Sigmoid colon (tissue), 7 donors: Measurements from ENCODE around the gene ITM2C. TPM values are rescaled to one million over a fixed set of nuclear protein-coding genes. Genes with fewer than 3 reads are reported as not detected.
A peak's percentile ranks its signal among the peaks of the same experiment; 100 is the strongest.

ENCODE experiments used
- DNase-seq: peaks from one replicate; pipeline ENCODE4 v3.0.0-alpha.2; 2019
- H3K27ac ChIP-seq, 4 donors: fragments of 200-600 bp; sonication (generic); one replicate each; pipeline ENCODE4 v1.5.1; 2016 to 2019; ENCODE audit warnings: mild to moderate bottlenecking in 1 of 4
- H3K27me3 ChIP-seq, 3 donors: fragments of 200-600 bp; sonication (generic); one replicate each; pipeline ENCODE4 v1.5.1; 2019; ENCODE audit warnings: mild to moderate bottlenecking in 1 of 3
- H3K36me3 ChIP-seq, 4 donors: fragments of 200-600 bp; sonication (generic); one replicate each; pipeline ENCODE4 v1.5.1; 2016 to 2019
- H3K4me1 ChIP-seq, 4 donors: fragments of 200-600 bp; sonication (generic); one replicate each; pipeline ENCODE4 v1.5.1; 2017 to 2019
- H3K4me3 ChIP-seq, 4 donors: fragments of 200-600 bp; sonication (generic); one replicate each; pipeline ENCODE4 v1.5.1; 2017 to 2019; ENCODE audit warnings: mild to moderate bottlenecking in 2 of 4, moderate library complexity in 1 of 4
- H3K9me3 ChIP-seq, 4 donors: fragments of 200-600 bp in 3 of 4; sonication (generic) in 3 of 4; one replicate each; pipeline versions ENCODE4 v1.5.1 to v1.6.1; 2013 to 2019
- EP300 ChIP-seq, 4 donors: sonication (generic); formaldehyde crosslinking; IDR thresholded peaks; one replicate each; pipeline ENCODE4 v1.6.1; 2017; ENCODE audit warnings: antibody characterized with exemption in 4 of 4
- POLR2A ChIP-seq, 2 donors: fragments of 450-650 bp; IDR thresholded peaks; one replicate each; pipeline ENCODE4 v1.6.1; 2016; ENCODE audit warnings: antibody characterized with exemption in 2 of 2, mild to moderate bottlenecking in 2 of 2, moderate library complexity in 2 of 2
- POLR2AphosphoS5 ChIP-seq, 4 donors: sonication (generic); formaldehyde crosslinking; IDR thresholded peaks; one replicate each; pipeline ENCODE4 v1.6.1; 2017; ENCODE audit warnings: antibody characterized with exemption in 4 of 4
- WGBS, 2 donors: extraction: QIAGEN DNeasy Blood & Tissue Kit; methylation state at CpG; one replicate each; pipeline ENCODE4 v1.1.7; 2013; 5-methylcytosine and 5-hydroxymethylcytosine counted together
- intact Hi-C: fragments of 100-400 bp; cut with DNase I; formaldehyde crosslinking; loops from one replicate; pipeline ENCODE4 v1.15.1; 2023
- polyA plus RNA-seq, 3 donors: library from polyadenylated mRNA; stranded (reverse); fragments of 200-250 nt; gene quantifications; one replicate each; pipeline ENCODE4 v1.2.3, GENCODE V29; 2013
- total RNA-seq, 4 donors: library from RNA; depleted of rRNA; stranded (reverse); fragments of >200 nt; gene quantifications; one replicate each; pipeline ENCODE4 v1.1.0, GENCODE V29; 2016
- TF ChIP-seq, protein P1 (sequence below), 4 experiments: fragments of 450-650 bp in 3 of 4; fragments of 200-600 bp in 1 of 4; IDR thresholded peaks; one replicate each; pipeline ENCODE4 v1.5.1; 2016 to 2019; ENCODE audit warnings: antibody characterized with exemption in 4 of 4, mild to moderate bottlenecking in 3 of 4, moderate library complexity in 2 of 4
- donor health status: healthy with polysubstance abuse.
- donor health status: Bipolar disorder and iron deficiency.
- donor health status: healthy.

The ITM2C gene
- total and polyA plus RNA-seq, 7 donors = 107 to 1,275 (median 206) TPM

GRCh38 chr2:230922951-230923717, 58.4 kb downstream of the ITM2C start:
- no peaks in the 10 kb centered on the region for H3K27me3 ChIP-seq
- H3K27ac ChIP-seq = no peak overlapping the region
- H3K9me3 ChIP-seq = no peaks in the 10 kb centered on the region
- no peaks in the 10 kb centered on the region for H3K36me3 ChIP-seq
- DNase-seq = peak; percentile 52
- TF ChIP-seq POLR2AphosphoS5 (IDR thresholded peaks at IDR 0.05) = no peak
- TF ChIP-seq, protein P1, sequence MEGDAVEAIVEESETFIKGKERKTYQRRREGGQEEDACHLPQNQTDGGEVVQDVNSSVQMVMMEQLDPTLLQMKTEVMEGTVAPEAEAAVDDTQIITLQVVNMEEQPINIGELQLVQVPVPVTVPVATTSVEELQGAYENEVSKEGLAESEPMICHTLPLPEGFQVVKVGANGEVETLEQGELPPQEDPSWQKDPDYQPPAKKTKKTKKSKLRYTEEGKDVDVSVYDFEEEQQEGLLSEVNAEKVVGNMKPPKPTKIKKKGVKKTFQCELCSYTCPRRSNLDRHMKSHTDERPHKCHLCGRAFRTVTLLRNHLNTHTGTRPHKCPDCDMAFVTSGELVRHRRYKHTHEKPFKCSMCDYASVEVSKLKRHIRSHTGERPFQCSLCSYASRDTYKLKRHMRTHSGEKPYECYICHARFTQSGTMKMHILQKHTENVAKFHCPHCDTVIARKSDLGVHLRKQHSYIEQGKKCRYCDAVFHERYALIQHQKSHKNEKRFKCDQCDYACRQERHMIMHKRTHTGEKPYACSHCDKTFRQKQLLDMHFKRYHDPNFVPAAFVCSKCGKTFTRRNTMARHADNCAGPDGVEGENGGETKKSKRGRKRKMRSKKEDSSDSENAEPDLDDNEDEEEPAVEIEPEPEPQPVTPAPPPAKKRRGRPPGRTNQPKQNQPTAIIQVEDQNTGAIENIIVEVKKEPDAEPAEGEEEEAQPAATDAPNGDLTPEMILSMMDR (IDR thresholded peaks at IDR 0.05) = no peak
- no peak for TF ChIP-seq POLR2A (IDR thresholded peaks at IDR 0.05)
- TF ChIP-seq EP300 (IDR thresholded peaks at IDR 0.05) = no peak
- no peak overlapping the region for H3K4me3 ChIP-seq
- no peaks in the 10 kb centered on the region for H3K4me1 ChIP-seq
- 89 to 90% methylated on average over 16 of the region's 16 CpGs for WGBS, 2 donors
- intact Hi-C loops = no loop called here

DNA sequence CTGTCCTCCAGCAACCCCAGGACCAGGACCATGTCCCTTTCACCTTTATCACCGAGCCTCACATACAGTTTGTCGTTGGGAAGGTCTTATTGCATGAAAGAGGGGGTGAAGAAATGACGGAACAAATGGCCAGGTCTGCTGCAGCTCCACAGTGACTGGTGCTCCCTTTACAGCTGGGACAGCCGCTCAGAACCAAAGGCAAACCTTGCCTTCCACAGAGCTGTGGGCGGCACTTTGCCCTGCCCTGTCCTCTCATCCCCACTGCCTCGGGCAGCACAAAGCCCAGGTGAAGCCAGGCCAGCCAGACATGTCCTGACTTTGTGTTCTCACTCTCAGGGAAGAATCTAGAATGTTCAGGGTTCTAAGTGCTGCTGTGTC, 59.3 kb downstream of the ITM2C start:
- Histone ChIP-seq H3K4me1 (no peaks in the 10 kb centered on the region), H3K36me3 (no peaks in the 10 kb centered on the region), H3K27me3 (no peaks in the 10 kb centered on the region), H3K27ac (no peak overlapping the region), H3K9me3 (no peaks in the 10 kb centered on the region), H3K4me3 (no peak overlapping the region)
- intact Hi-C loops = no loop called here
- 59 to 84% methylated on average over 6 of the region's 6 CpGs for WGBS, 2 donors
- TF ChIP-seq EP300 (IDR thresholded peaks at IDR 0.05) = no peak
- TF ChIP-seq POLR2A (IDR thresholded peaks at IDR 0.05) = no peak
- TF ChIP-seq, protein P1 (IDR thresholded peaks at IDR 0.05) = no peak
- no peak for TF ChIP-seq POLR2AphosphoS5 (IDR thresholded peaks at IDR 0.05)
- DNase-seq = peak; percentile 38

- intact Hi-C loops = no loop called here
- no peaks in the 10 kb centered on the region for H3K4me1 ChIP-seq
- no peaks in the 10 kb centered on the region for H3K9me3 ChIP-seq
- no peaks in the 10 kb centered on the region for H3K36me3 ChIP-seq
- H3K4me3 ChIP-seq = no peak within 1 kb of the TSS
- DNase-seq = peak; percentile 60
- no peak within 1 kb of the TSS for H3K27ac ChIP-seq
- WGBS, 2 donors = 63 to 67% methylated on average over 26 of the region's 26 CpGs
- no peak for TF ChIP-seq POLR2AphosphoS5 (IDR thresholded peaks at IDR 0.05)
- TF ChIP-seq, protein P1 (IDR thresholded peaks at IDR 0.05) = no peak
- no peak for TF ChIP-seq EP300 (IDR thresholded peaks at IDR 0.05)
- no peak for TF ChIP-seq POLR2A (IDR thresholded peaks at IDR 0.05)
- H3K27me3 ChIP-seq = no peaks in the 10 kb centered on the region
These were observed 60.0 kb downstream of the ITM2C start, which contains the start of gene GPR55 for GRCh38 chr2:230924470-230925341. GPR55 (minus strand) TSS chr2:230925242; CDS start chr2:230910962, 14,280 bp downstream.

DNA sequence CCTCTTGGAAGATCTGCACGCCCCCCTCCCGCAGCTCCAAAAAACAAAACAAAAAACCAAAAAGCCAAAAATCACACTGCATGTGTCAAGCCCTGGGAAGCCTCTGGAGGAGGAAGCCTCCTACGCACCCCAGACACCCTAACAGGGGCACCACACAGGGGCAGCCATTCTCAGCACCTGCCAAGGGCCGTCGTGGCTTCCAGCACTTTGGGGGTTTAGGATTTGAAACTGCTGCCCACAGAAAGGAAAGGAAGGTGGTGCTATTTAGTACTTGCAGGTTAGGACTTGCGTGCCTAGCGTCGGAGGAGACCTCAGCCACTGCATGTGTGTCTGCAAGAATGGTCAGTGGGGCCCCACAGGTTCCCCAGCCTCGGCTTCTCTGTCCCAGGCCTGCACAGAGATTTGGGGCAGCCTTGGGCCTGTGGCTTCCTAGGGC, 60.7 kb downstream of the ITM2C start:
- no peaks in the 10 kb centered on the region for H3K9me3 ChIP-seq
- H3K27me3 ChIP-seq = no peaks in the 10 kb centered on the region
- no peaks in the 10 kb centered on the region for H3K4me1 ChIP-seq
- no peaks in the 10 kb centered on the region for H3K36me3 ChIP-seq
- H3K27ac ChIP-seq = no peak overlapping the region
- intact Hi-C loops = no loop called here
- peak; percentile 41 for DNase-seq
- WGBS, 2 donors = 69 to 75% methylated on average over 9 of the region's 9 CpGs
- TF ChIP-seq POLR2AphosphoS5 (IDR thresholded peaks at IDR 0.05) = no peak
- TF ChIP-seq, protein P1 (IDR thresholded peaks at IDR 0.05) = no peak
- no peak for TF ChIP-seq EP300 (IDR thresholded peaks at IDR 0.05)
- TF ChIP-seq POLR2A (IDR thresholded peaks at IDR 0.05) = no peak
- H3K4me3 ChIP-seq = no peak overlapping the region
